ENCODE data around the gene TAAR1.
A peak's percentile ranks its signal among the peaks of the same experiment; 100 is the strongest.

Gene TAAR1

DNA sequence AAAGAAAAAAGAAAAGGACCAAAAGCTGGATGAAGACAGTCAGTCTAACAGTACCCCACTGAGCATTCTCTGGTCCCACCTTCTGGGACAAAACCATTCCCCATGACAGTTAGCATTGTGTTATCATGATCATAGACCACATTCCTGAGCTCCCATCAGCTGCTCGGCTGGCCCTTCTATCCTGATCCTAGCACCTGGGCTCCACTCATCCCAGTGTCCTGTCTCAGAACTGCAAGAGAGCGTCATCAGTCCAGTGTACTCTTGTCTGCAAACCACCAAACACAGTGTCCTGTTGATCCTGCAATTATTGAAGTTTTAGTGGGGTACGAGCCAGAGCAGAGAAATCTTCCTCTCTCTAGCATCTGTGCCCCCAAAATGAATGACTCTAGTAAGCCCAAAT lies 16.0 kb upstream of the TAAR1 start:
- no peak for DNase-seq (ENCODE audit: low read depth)
- TF ChIP-seq, protein P1, sequence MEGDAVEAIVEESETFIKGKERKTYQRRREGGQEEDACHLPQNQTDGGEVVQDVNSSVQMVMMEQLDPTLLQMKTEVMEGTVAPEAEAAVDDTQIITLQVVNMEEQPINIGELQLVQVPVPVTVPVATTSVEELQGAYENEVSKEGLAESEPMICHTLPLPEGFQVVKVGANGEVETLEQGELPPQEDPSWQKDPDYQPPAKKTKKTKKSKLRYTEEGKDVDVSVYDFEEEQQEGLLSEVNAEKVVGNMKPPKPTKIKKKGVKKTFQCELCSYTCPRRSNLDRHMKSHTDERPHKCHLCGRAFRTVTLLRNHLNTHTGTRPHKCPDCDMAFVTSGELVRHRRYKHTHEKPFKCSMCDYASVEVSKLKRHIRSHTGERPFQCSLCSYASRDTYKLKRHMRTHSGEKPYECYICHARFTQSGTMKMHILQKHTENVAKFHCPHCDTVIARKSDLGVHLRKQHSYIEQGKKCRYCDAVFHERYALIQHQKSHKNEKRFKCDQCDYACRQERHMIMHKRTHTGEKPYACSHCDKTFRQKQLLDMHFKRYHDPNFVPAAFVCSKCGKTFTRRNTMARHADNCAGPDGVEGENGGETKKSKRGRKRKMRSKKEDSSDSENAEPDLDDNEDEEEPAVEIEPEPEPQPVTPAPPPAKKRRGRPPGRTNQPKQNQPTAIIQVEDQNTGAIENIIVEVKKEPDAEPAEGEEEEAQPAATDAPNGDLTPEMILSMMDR (IDR thresholded peaks at IDR 0.05; ENCODE audit: insufficient read depth, low read depth, low read length, missing control alignments): no peak
- H3K4me3 ChIP-seq (ENCODE audit: low read length): no peak overlapping the region

DNA sequence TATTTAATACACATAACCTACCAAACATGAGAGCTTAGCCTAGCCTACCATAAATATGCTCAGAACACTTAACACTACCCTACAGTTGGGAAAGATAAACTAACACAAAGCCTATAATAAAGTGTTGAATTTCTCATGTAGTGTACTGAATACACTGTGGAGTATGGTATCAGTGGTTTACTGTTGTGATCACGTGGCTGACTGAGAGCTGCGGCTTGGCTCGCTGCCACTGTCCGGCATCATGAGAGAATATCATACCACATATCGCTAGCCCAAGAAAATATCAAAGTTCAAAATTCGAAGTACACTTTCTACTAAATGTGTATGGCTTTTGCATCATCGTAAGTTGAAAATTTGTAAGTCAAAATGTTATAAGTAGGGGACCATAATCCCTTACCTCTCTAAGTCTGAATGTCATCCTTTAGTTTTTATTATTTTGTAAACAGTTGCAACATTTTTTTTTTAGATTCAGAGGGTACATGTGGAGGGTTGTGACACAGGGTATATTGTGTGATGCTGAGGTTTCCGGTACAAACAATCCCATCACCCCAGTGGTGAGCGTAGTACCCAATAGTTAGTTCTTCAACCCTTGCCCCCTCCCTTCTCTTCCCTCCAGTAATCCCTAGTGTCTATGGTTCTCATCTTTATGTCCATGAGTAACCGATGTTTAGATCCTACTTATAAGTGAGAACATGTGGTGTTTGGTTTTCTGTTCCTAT lies 14.6 kb upstream of the TAAR1 start:
- H3K4me3 ChIP-seq (ENCODE audit: low read length): no peak overlapping the region
- TF ChIP-seq, protein P1 (IDR thresholded peaks at IDR 0.05; ENCODE audit: insufficient read depth, low read depth, low read length, missing control alignments): no peak
- DNase-seq (ENCODE audit: low read depth): no peak

DNA sequence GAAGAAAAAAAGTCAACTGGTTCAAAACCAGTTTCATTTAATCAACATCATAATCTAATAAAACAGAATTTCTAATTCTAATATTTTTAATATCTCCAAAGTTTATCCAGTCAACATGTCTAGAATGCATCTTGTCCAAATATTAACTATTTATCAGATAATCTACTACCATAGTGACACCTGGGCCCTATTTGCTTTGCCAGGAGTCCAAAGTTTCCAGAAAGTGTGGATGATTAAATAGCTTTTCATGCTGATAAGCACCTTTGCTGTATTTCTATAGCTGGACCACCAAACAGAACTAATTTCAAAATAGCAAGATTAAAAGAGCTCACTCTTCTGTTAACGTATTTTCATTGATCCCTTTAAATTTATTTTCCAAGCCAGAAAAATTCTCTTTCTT lies 12.3 kb upstream of the TAAR1 start:
- no peak for DNase-seq (ENCODE audit: low read depth)
- TF ChIP-seq, protein P1 (IDR thresholded peaks at IDR 0.05; ENCODE audit: insufficient read depth, low read depth, low read length, missing control alignments): no peak
- no peak overlapping the region for H3K4me3 ChIP-seq (ENCODE audit: low read length)

DNA sequence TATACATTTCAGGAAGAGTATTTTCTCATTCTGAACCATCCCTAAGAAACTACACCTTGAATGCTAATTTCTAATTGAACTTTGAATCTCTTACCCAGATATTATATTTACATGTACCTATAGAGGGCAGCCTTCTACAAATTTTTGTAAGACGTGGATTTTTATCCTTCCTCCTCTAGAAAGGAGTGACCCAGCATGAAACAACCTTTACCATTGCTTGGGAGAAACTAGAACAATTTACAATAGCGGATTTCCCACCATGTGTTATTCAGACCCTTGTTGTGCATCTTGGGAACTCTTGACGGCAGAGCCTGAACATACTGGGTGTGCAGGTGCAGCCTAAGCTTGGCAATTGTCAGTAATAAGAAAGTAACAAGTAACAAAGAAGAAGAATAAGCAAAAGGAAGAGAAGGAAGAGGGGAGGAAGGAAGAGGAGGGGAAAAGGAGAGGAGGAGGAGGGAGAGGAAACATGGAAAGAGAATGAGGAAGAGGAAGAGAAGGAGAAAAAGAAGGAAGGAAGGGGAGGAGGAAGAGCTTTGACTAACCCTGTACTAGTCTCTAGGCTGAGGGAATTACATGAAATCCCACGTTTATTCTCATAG lies 10.8 kb upstream of the TAAR1 start:
- no peak overlapping the region for H3K4me3 ChIP-seq (ENCODE audit: low read length)
- TF ChIP-seq, protein P1 (IDR thresholded peaks at IDR 0.05; ENCODE audit: insufficient read depth, low read depth, low read length, missing control alignments): peak; percentile 42
- peak; percentile 58 for DNase-seq (ENCODE audit: low read depth)

DNA sequence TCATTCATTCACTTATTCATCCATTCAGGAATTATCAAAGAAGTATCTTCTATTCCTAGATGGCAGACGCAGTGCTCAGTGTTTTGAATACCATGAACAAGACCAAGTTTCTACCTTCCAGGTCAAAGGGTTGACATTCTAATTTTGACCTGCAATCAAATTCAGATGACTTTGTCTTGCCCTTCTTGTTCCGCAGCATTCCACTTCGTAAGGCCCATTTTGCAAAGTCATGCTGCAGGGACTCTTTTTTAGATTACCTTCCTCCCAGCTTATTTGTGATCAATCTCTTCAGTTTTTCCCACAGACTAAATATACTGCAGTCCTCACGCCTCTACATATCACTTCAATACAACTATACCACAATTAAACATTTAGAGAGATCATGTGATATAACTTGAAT lies 7.1 kb upstream of the TAAR1 start:
- H3K4me3 ChIP-seq (ENCODE audit: low read length): no peak overlapping the region
- TF ChIP-seq, protein P1 (IDR thresholded peaks at IDR 0.05; ENCODE audit: insufficient read depth, low read depth, low read length, missing control alignments): no peak
- peak; percentile 23 for DNase-seq (ENCODE audit: low read depth)

DNA sequence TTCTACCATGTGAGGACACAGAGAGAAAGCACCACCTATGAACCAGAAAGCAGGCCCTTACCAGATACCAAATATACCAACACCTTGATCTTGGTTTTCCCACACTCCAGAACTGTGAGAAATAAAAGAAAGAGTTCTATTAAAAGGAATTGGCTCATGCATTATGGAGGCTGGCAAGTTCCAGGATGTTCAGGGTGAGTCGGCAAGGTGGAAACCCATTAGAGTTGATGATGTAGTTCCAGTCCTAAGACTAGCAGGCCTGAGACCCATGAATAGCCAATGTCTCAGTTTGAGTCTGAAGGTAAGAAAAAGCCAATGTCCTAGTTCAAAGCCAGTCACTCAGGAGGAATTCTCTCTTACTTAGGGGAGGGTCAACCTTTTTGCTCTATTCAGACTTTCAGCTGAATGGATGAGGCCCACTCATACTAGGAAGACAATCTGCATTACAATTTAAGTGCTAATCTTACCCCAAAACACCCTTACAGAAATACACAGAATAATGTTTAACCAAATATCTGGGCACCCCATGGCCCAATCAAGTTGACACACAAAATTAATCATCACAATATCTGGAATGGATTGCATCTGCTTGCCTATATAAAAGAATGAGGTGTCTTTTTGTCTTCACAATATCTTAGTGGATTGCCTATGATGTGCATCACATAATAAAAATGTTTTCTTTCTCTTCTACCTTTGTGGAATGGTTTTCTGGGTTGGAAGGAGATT lies 5.5 kb upstream of the TAAR1 start:
- peak; percentile 51 for DNase-seq (ENCODE audit: low read depth)
- H3K4me3 ChIP-seq (ENCODE audit: low read length): no peak overlapping the region
- TF ChIP-seq, protein P1 (IDR thresholded peaks at IDR 0.05; ENCODE audit: insufficient read depth, low read depth, low read length, missing control alignments): no peak

Measured in epithelial cell of esophagus (primary cell).